ENCODE measurements around the gene AKAP13. TPM values are rescaled to one million over a fixed set of nuclear protein-coding genes. Genes with fewer than 3 reads are reported as not detected.

Gene AKAP13
- polyA plus RNA-seq, 1 experiment: 13.6 TPM

DNA sequence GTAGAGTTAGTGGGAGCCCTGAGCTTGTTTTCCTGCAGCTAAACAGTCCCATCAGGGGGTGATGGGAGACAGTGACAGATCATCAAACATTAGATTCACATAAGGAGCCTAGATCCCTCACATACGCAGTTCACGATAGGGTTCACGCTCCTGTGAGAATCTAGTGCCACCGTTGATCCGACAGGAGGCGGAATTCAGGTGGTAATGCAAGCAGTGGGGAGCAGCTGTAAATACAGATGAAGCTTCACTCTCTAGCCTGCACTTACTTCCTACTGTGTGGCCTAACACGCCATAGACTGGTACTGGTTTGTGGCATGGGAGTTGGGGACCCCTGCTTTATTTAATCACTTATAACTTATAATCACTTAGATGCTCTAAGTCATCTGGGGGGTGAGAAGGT is 179.1 kb downstream of the AKAP13 start:
- ChIA-PET CTCF (no interaction called here), POLR2A (no interaction called here)
- Histone ChIP-seq H3K4me3 (ENCODE audit: low read depth, low read length) (no peak overlapping the region), H3K27me3 (ENCODE audit: control insufficient read depth, insufficient read depth, low read length) (no peaks in the 10 kb centered on the region), H3K36me3 (ENCODE audit: control insufficient read depth, insufficient read depth, low read length) (no peaks in the 10 kb centered on the region)
- DNase-seq (ENCODE audit: low read depth): no peak
- TF ChIP-seq, protein P1, sequence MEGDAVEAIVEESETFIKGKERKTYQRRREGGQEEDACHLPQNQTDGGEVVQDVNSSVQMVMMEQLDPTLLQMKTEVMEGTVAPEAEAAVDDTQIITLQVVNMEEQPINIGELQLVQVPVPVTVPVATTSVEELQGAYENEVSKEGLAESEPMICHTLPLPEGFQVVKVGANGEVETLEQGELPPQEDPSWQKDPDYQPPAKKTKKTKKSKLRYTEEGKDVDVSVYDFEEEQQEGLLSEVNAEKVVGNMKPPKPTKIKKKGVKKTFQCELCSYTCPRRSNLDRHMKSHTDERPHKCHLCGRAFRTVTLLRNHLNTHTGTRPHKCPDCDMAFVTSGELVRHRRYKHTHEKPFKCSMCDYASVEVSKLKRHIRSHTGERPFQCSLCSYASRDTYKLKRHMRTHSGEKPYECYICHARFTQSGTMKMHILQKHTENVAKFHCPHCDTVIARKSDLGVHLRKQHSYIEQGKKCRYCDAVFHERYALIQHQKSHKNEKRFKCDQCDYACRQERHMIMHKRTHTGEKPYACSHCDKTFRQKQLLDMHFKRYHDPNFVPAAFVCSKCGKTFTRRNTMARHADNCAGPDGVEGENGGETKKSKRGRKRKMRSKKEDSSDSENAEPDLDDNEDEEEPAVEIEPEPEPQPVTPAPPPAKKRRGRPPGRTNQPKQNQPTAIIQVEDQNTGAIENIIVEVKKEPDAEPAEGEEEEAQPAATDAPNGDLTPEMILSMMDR (IDR thresholded peaks at IDR 0.05; ENCODE audit: insufficient read depth, low read depth, low read length): no peak

DNA sequence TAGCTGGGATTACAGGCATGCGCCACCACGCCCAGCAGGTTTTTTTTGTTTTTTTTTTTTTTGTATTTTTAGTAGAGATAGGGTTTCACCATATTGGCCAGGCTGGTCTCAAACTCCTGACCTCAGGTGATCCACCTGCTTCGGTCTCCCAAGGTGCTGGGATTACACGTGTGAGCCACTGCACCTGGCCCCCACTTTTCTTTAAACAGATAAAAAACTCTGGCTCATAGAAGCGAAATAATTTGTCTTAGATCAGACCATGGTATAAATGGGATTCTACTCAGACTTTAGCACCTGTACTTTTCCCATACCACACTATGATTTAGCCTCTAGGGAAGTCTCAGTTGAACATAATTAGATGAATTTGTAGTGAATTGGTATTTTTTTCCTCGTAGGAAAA is 182.4 kb downstream of the AKAP13 start:
- CTCF ChIA-PET: no interaction called here
- H3K36me3 ChIP-seq (ENCODE audit: control insufficient read depth, insufficient read depth, low read length): no peaks in the 10 kb centered on the region
- TF ChIP-seq, protein P1 (IDR thresholded peaks at IDR 0.05; ENCODE audit: insufficient read depth, low read depth, low read length): no peak

DNA sequence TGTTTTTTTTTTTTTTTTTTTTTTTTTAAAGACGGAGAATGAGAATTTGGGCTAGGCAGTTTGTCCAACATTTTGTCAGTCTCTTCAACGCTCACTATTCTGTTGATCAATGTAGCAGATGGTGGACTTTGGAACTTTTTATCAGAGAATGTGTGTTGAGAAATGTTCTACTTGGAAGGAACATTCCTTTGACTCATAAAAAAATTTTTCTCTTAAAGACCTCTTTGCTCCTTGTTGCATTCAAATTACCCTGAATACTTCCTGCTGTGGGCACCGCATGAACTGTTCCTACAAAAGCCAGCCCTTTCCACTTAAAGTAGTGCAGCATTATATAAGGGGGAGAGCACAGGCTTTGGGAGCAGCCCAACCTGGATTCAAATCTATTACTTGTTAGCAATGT is 182.9 kb downstream of the AKAP13 start:
- CTCF ChIA-PET: no interaction called here
- H3K4me3 ChIP-seq (ENCODE audit: low read depth, low read length): no peak overlapping the region
- TF ChIP-seq, protein P1 (IDR thresholded peaks at IDR 0.05; ENCODE audit: insufficient read depth, low read depth, low read length): no peak
- H3K27me3 ChIP-seq (ENCODE audit: control insufficient read depth, insufficient read depth, low read length): no peaks in the 10 kb centered on the region
- DNase-seq (ENCODE audit: low read depth): no peak
- no peaks in the 10 kb centered on the region for H3K36me3 ChIP-seq (ENCODE audit: control insufficient read depth, insufficient read depth, low read length)
- POLR2A ChIA-PET: no interaction called here

More for the DNA sequence above, 182.4 kb downstream of the AKAP13 start:
- Histone ChIP-seq H3K4me3 (ENCODE audit: low read depth, low read length) (no peak overlapping the region), H3K27me3 (ENCODE audit: control insufficient read depth, insufficient read depth, low read length) (no peaks in the 10 kb centered on the region)
- no peak for DNase-seq (ENCODE audit: low read depth)
- POLR2A ChIA-PET: no interaction called here

DNA sequence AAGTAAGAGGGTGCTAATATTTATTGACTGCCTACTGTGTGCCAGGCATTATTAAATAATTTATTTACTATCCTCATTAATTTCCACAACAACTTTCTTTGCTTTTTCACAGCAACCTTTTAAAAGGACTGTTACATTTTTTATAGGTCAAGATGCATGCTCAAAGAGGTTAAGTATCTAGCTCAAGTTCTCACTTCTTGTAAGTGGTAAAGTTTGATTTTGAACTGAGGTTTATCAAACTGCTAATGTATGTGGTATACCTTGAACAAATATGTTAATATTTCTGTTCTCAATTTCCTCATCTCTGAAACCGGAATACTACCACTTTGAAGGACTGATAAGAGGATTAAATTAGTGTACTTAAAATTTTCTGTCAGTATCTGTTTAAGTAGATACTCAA is 183.3 kb downstream of the AKAP13 start:
- H3K4me3 ChIP-seq (ENCODE audit: low read depth, low read length): no peak overlapping the region
- H3K36me3 ChIP-seq (ENCODE audit: control insufficient read depth, insufficient read depth, low read length): no peaks in the 10 kb centered on the region
- CTCF ChIA-PET: no interaction called here
- no peak for DNase-seq (ENCODE audit: low read depth)
- POLR2A ChIA-PET: no interaction called here
- TF ChIP-seq, protein P1 (IDR thresholded peaks at IDR 0.05; ENCODE audit: insufficient read depth, low read depth, low read length): no peak
- no peaks in the 10 kb centered on the region for H3K27me3 ChIP-seq (ENCODE audit: control insufficient read depth, insufficient read depth, low read length)

DNA sequence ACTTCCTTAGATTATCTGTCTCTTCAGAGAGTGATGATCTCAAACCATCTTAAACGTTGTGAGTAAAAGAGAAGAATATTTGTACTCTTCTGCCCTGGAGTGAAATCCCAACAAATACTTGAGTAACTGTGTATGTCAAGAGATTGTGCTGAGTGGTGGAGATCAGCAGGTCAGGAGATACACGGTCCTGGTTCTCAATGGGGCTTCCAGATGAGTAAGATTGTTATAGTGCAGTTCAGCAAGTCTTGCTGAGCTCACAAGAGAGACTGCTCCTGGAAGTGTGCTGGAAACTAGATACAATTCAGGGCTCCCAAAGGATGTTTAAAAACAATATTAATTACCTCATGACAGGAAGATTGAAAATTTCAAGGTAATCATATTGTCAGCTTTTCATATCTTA is 184.3 kb downstream of the AKAP13 start:
- no peaks in the 10 kb centered on the region for H3K27me3 ChIP-seq (ENCODE audit: control insufficient read depth, insufficient read depth, low read length)
- no peaks in the 10 kb centered on the region for H3K36me3 ChIP-seq (ENCODE audit: control insufficient read depth, insufficient read depth, low read length)
- ChIA-PET CTCF (no interaction called here), POLR2A (no interaction called here)
- H3K4me3 ChIP-seq (ENCODE audit: low read depth, low read length): no peak overlapping the region
- DNase-seq (ENCODE audit: low read depth): no peak
- TF ChIP-seq, protein P1 (IDR thresholded peaks at IDR 0.05; ENCODE audit: insufficient read depth, low read depth, low read length): no peak

Measured in BJ (cell line).